GM21825 (cell line): ENCODE data around the gene MAP2K7.
A peak's percentile ranks its signal among the peaks of the same experiment; 100 is the strongest.
"Not testable (repeated sequence)": the region's sequence is repeated elsewhere in the genome, so short reads cannot be mapped to it uniquely, and the experiment has no call there.

Source experiments
- ATAC-seq: cut with Tn5 transposase; IDR thresholded peaks from one replicate; pipeline ENCODE4 v1.9.1; 2021; ENCODE audit warnings: mild to moderate bottlenecking, moderate library complexity; ENCODE audit not compliant: unreplicated experiment

MAP2K7 gene

DNA sequence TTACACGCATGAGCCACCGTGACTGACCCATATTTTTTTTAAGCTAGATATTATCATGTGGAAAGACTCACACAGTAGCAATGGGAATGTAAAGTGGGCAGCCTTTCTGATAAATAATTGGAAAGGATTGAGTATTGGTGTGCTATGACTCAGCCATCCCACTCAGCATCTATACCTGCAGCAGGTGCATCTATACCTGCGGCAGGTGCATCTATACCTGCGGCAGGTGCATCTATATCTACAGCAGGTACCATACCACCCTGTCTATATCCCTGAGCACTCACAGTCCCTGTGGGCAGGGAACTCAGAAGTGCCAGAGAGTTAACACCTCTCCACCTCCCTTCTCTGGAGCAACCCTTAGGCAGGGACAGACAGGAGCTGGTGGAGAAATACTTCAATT, 20.6 kb upstream of the MAP2K7 start:
- ATAC-seq, result no peak

DNA sequence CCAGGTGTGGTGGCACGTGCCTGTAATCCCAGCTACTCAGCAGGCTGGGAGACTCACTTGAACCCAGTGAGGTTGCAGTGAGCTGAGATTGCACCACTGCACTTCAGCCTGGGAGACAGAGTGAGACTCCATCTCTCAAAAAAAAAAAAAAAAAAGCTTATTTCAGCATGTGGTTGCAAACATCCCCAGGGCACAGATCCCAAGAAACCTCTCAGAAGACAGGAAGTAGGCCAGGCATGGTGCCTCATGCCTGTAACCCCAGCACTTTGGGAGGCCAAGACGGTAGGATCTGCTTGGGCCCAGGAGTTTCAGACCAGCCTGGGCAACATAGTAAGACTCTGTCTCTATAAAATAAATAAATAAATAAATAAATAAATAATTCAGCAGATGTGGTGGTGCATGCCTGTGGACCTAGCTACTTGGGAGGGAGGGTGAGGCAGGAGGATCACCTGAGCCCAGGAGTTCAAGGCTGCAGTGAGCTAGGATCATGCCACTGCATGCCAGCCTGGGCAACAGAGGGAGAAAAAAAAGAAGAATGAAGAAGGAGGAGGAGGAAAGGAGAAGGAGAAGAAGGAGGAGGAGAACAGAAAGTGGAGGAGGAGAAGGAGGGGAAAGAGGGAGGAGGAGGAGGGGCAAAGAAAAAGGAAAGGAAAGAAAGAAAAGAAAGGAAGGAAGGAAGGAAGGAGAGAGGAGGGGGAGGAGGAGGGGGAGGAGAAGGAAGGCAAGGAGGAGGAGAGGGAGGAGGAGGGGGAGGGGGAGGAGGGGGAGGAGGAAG, 19.7 kb upstream of the MAP2K7 start:
- ATAC-seq, result no peak

DNA sequence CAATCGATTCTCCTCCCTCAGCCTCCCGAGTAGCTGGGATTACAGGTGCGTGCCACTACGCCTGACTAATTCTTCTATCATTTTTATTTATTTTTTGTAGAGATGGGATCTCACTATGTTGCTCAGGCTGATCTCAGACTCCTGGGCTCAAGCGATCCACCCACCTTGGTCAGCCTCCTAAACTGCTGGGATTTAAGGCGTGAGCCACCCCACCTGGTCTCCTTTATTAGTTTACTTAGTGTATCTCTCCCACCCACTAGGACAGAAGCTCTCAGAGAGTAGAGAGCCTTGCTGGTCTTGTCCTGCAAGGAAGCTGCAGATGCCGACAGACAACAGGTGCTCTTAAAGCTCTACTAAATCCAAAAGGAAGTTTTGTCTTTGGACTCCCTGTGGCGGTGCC, 17.9 kb upstream of the MAP2K7 start:
- no peak for ATAC-seq

DNA sequence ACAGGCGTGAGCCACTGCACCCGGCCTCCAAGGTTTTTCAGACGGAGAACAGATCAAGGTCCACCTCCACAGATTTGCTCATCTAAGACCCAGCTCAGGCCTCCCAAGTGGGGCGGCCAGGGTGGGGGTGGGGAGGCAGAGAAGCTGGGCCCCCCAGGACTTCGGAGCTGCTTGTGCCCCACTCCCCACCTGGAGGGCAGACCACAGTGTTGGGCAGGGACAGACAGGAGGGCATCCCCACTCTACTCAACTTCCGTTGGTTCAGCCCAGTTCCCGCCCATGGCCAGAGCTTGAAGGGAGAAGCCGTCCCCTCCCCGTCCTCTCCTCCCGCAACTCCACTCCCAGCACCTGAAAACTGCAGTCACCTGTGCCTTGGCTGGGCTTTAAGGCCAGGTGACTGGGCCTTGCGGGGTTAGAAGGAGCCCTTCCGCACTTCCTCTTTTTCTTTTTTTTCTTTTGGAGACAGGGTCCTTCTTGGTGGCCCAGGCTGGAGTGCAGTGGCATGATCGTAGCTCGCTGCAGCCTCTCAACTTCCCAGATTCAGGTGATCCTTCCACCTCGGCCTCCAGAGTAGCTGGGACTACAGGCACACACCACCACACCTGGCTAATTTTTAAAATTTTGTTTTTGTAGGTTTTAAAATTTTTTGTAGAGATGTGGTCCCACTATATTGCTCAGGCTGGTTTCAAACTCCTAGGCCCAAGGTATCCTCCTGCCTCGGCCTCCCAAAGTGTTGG, 16.1 kb upstream of the MAP2K7 start:
- ATAC-seq, result no peak

DNA sequence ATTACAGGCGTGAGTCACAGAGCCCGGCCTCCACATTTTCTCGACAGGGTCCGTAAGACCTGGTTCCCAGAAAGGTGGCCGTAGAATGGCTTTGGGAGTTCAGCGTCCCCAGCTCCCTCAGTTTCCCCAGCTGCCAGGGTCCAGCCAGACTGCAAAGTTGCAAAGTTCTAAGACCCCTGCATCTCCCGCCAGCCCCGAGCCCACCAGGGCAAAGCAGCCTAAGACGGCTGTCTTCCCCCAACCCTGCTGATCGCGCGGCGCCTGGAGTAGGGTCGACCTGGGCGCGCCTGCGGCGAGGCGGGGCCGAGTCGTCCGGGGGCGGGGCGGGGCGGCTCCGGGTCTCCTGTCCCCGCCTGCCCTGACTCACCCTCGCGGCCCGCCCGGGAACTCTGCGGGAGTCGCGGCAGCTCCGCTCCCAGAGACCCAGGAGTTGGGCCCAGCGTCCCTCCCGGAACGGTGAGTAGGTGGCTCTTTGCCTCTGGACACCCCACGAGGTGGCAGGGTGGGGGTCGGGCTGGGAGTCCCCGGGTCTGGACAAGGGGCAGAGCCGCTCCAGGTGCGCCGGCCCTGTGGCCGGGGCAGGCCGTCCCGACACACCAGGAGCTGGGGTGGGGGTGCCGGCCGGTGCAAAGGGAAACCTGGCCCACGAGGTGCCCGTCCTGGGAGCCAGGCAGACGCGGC, 15.4 kb upstream of the MAP2K7 start, which contains the start of gene LRRC8E:
Gene LRRC8E, plus strand, starts transcription at position 366 of the 681 bp plus-strand sequence. CDS start 7,094 bp downstream, outside the sequence.
- no peak for ATAC-seq

DNA sequence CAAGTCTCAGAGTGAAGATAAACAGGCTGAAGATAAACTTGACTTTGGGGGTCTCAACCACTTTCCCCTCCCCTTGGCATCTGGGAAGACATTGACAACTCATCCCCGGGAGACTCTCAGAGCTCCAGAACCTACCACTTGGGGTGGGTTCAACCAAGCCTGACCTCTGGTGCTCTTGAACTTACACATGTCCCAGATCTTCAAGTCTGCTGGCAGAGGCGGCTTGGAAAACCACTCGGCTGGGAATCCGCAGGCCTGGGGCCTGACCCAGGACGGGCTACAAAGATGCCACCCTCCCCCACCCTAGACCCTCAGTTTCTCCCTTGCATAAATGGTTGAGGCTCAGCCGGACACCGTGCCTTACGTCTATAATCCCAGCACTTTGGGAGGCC, 14.9 kb upstream of the MAP2K7 start:
- no peak for ATAC-seq

DNA sequence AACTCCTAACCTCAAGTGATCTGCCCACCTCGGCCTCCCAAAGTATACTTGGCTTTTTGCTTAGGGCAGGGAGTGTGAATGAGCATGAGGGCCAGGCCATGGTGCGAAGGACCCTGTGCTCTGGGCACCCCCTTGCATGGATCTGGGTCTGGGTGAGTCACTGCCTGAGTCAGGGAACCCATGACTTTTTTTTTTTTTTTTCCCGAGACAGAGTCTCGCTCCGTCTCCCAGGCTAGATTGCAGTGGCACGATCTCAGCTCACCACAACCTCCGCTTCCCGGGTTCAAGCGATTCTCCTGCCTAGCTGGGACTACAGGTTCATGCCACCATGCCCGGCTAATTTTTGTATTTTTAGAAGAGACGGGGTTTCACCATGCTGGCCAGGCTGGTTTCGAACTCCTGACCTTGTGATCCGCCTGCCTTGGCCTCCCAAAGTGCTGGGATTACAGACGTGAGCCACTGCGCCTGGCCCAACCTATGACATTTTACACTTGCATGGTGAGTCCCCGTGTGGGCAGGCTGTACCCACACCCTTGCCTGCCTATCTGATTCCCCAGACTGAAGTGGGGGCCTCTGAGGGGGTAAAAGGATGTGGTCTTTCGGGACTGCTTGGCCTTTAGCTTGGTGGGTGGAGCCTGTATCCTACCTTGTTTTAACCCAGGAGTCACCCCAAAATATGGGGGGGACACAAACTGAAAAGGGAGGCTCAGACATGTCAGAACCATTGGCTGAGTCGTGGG, 10.1 kb upstream of the MAP2K7 start:
- ATAC-seq, result not testable (repeated sequence)

DNA sequence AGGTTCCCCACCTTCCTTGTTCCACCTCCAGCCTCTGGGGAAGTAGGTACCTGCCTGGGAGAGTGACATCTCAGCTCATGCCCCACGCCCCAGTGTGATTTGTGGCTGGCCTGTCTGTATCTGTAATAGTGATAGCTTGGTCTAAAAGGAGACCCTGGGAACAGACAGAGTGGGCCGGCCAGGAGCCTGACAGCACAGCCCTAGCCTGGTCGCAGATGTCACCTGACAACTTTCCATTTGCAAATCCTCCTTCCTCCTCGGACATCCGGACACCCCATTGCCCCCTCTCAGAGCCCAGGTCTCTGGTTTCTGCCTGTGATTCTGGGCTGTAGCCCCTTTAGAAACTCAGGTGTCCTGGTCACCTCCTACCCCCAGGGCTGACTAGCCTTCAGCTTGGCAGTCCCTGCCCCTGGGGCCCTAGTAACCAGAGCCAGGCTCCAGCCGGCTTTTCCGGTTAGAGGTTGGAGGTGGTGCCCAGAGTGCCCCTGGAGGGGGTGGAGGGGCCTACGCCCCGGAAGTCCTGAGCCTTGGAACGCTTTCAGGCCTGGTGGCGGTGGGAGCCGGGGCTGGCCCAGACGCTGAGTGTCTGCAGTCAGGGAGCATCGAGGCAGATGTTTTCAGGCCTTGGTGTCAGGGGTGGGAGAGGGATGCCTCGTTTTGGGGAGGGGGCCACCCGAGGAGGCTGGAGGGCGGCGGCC, 8.9 kb upstream of the MAP2K7 start:
- ATAC-seq, result no peak

DNA sequence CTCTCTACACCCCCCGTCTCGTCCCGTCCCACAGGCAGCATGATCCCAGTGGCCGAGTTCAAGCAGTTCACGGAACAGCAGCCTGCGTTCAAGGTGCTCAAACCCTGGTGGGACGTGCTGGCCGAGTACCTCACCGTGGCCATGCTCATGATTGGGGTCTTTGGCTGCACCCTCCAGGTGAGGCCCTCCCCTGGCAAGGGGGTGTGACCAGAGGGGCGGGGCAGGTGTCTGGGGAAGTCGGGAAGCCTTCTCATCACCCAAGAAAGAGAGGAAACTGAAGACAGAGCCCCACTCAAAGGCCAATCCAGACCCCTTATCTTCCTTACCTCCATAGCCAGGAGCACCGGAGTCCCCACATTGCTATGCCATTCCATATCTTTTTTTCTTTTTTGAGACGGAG, 8.1 kb upstream of the MAP2K7 start:
- ATAC-seq, result no peak

DNA sequence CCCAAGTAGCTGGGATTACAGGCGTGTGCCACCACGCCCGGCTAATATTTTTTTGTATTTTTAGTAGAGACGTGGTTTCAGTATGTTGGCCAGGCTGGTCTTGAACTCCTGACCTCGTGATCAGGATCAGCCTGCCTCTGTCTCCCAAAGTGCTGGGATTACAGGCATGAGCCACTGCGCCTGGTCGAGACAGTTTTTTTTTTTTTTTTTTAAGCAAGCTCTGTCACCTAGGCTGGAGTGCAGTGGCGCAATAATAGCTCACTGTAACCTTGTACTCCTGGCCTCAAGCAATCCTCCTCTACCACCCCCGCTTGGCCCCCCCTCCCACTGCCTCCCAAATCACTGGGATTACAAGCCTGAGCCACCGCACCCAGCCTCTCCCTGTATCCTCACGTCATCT, 6.4 kb upstream of the MAP2K7 start:
- no peak for ATAC-seq

DNA sequence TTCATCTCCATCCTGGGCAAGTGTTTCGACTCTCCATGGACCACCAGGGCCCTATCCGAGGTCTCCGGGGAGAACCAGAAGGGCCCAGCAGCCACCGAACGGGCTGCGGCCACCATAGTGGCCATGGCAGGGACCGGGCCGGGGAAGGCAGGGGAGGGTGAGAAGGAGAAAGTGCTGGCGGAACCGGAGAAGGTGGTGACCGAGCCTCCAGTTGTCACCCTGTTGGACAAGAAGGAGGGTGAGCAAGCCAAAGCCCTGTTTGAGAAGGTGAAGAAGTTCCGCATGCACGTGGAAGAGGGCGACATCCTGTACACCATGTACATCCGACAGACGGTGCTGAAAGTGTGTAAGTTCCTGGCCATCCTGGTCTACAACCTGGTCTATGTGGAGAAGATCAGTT, 4.7 kb upstream of the MAP2K7 start:
- no peak for ATAC-seq

DNA sequence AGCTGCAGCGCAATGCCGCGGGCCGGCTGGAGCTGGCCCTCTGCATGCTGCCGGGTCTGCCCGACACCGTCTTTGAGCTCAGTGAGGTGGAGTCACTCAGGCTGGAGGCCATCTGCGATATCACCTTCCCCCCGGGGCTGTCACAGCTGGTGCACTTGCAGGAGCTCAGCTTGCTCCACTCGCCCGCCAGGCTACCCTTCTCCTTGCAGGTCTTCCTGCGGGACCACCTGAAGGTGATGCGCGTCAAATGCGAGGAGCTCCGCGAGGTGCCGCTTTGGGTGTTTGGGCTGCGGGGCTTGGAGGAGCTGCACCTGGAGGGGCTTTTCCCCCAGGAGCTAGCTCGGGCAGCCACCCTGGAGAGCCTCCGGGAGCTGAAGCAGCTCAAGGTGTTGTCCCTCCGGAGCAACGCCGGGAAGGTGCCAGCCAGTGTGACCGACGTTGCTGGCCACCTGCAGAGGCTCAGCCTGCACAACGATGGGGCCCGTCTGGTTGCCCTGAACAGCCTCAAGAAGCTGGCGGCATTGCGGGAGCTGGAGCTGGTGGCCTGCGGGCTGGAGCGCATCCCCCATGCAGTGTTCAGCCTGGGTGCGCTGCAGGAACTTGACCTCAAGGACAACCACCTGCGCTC, 3.8 kb upstream of the MAP2K7 start:
- ATAC-seq, result no peak

DNA sequence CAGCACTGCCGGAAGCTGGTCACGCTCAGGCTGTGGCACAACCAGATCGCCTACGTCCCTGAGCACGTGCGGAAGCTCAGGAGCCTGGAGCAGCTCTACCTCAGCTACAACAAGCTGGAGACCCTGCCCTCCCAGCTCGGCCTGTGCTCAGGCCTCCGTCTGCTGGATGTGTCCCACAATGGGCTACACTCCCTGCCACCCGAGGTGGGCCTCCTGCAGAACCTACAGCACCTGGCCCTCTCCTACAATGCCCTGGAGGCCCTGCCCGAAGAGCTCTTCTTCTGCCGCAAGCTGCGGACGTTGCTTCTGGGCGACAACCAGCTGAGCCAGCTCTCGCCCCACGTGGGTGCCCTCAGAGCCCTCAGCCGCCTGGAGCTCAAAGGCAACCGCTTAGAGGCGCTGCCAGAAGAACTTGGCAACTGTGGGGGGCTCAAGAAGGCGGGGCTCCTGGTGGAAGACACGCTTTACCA, 3.2 kb upstream of the MAP2K7 start:
- ATAC-seq, result no peak

DNA sequence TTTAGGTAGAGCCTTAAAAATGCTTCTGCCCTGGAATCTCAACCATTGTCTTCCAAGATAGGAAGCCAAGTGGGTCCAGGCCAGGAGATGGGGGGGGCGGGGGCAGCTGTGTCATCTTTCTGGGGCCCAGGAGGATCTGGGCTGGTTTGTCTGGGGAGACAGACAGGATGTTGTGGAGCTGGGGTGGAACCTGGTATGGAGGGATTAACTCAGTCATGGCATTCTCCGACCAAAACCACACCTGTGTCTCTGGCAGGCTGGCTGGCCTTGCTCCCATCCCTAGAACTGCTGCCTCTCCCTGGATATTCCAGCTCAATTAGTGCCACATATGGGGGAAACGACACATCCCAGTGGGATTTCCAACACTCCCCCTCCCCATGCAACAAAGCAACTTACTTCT, 2.7 kb upstream of the MAP2K7 start:
- no peak for ATAC-seq

DNA sequence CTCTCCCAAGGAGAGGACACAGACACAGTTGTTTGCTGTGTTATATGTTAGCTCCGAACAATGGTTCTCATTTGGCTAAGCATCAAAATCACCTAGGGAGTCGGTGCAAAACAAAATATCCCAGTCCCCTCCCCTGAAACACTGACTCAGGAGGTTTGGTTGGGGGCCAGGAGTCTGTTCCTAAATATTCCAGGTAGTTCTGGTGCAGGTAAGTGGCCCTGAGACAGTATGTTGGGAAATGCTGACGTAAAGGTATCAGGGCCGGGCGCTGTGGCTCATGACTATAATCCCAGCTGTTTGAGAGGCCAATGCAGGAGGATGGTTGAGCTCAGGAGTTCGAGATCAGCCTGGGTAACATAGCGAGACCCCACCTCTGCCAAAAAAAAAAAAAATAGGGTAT, 2.3 kb upstream of the MAP2K7 start:
- ATAC-seq, result no peak

DNA sequence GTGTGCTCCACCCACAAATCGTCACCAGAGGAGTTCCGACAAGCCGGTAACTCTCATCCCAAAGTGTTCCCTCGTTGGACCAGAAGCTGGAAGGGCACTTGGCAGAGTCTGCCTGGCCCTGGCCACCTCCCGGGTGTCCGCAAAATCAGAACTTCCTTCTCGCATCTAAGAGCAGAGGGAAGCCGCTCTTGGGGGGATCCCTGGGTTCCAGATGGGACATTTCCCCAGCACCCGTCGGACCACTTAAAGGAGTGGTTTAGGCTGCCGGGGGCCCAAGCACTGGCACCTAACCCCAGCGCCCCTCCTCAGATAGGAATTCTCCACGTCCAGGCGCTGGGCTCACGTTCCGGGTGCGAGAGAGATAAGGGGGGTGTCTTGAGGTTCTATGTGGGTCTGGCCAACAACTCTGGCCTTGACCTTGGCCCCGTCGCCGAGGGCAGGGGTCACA, 857 bp upstream of the MAP2K7 start:
- no peak for ATAC-seq

DNA sequence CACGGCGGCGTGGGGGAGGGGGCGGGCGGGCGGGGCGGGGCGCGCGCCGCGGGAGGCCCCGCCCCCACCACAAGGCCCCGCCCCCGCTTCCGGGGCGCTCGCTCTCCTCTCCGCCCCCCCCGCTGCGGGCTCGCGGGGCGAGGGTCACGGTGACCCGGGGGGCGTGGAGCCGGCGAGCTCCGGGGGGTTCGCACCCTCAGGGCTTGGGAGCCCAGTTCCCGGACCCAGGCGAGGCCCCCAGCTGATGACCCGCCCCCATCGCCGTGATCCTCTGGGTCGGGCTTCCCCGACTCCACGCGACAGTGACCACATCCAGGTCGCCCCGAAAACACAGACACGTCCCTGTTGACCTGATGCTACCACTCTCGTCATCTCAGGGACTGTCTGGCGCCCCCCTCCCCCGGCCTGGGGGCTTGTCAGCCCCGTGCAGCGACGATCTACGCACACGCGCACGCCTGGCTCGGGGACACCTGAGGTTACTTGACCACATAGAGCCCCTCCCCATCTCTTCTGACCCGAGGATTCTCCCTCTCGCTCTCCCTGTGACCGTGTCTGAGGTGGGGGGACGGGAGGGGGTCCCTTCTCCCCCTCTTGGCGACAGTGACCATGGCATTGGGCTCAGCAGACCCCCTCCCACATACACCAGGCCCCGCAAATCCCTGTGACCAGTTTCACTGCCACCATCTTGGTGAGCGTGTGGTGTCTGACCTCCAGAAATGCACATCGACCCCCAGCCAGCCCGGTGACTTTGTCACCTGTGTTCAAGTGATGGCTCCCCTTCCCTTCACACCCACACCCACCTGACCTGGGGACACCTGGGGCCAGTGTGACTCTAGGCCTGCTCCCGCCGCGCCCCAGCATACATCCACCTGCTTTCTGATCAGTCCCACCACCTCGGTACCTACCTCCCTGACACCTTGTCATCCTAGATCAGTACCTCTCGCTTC, 670 bp downstream of the MAP2K7 start:
- peak; percentile 26 for ATAC-seq

DNA sequence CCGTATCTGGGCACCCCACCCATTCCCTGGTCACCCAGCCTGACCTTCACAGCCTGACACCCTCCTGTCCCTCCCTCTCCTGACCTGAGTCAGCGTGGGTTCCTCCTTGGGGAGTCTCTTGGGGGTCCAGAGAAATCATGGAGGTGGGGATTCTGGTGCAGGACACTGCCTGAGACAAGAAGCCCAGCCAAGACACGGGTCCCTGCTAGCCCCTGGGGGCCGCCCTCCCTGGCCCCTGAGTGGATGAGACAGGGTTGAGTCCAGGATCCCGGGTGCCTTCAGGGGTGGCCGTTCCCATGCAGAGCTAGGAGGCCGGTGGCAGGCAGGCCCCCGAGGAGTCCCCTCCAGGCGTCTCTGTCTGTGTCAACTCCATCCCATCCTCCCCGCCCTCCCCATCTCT, 1.6 kb downstream of the MAP2K7 start:
- ATAC-seq, result no peak

DNA sequence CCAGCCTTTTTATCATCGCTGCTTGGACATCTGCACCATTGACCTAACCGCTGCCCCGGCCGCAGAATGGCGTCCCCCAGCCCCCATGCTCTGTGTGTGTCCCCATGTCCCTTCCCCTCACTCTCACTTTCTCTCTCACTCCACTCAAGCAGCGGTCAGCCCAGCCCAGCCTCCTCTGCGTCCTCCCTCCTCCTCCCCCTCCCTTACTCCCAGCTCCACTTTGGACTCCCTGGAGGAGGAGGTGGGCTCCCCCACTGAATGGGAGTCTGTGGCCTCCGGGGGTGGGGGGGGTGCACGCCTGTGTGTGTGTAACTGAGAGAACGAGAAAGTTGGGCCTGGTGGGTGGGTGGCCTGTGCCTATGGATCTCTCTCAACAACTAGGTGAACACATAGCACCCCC, 2.2 kb downstream of the MAP2K7 start:
- ATAC-seq, result no peak
